Stimulated activated effector memory CD8-positive, alpha-beta T cell treated with anti-CD3 and anti-CD28 coated beads, Interleukin-12 subunit alpha, Interleukin-12 subunit beta, amount 100 ng/mL, for 72 hours (primary cell): ENCODE measurements around the gene SLC35G6.
"Not testable (repeated sequence)": the region's sequence is repeated elsewhere in the genome, so short reads cannot be mapped to it uniquely, and the experiment has no call there.

ENCODE experiments used
- ATAC-seq: fragments of 150-1000 bp; cut with Tn5 transposase; 2 replicates; pipeline ENCODE4 v1.10.0; 2021
- DNase-seq, 2 donors: peaks; one replicate each; pipeline ENCODE4 v3.0.0; 2021 to 2022; ENCODE audit warnings: low spot score in 2 of 2
- H3K27ac Mint-ChIP-seq: one replicate; pipeline ENCODE4 v1.8.0; 2022; ENCODE audit warnings: mild to moderate bottlenecking, mixed read lengths
- H3K36me3 Mint-ChIP-seq: one replicate; pipeline ENCODE4 v1.8.0; 2022; ENCODE audit warnings: mild to moderate bottlenecking, mixed read lengths
- H3K4me1 Mint-ChIP-seq: one replicate; pipeline ENCODE4 v1.8.0; 2022; ENCODE audit warnings: mixed read lengths
- H3K4me3 Mint-ChIP-seq: one replicate; pipeline ENCODE4 v1.8.0; 2022; ENCODE audit warnings: mild to moderate bottlenecking, mixed read lengths
- H3K9me3 Mint-ChIP-seq: one replicate; pipeline ENCODE4 v1.8.0; 2022; ENCODE audit warnings: mixed read lengths

Gene SLC35G6

GRCh38 chr17:7468290-7468689, 13.0 kb upstream of the SLC35G6 start:
- H3K9me3 Mint-ChIP-seq = no peaks in the 10 kb centered on the region
- DNase-seq = no peak
- ATAC-seq = no peak
- no peak overlapping the region for H3K4me3 Mint-ChIP-seq
- H3K36me3 Mint-ChIP-seq = peaks cover 52% of the 10 kb centered on the region
- no peak overlapping the region for H3K27ac Mint-ChIP-seq
- H3K4me1 Mint-ChIP-seq = peaks cover 22% of the 10 kb centered on the region

GRCh38 chr17:7468804-7469389, 12.3 kb upstream of the SLC35G6 start:
- Mint-ChIP-seq H3K4me3 (no peak overlapping the region), H3K9me3 (no peaks in the 10 kb centered on the region), H3K36me3 (peaks cover 48% of the 10 kb centered on the region), H3K27ac (no peak overlapping the region), H3K4me1 (peaks cover 22% of the 10 kb centered on the region)
- DNase-seq = no peak
- no peak for ATAC-seq

GRCh38 chr17:7469843-7470242, 11.4 kb upstream of the SLC35G6 start:
- not testable (repeated sequence) for H3K27ac Mint-ChIP-seq, DNase-seq, H3K9me3 Mint-ChIP-seq, ATAC-seq, H3K4me3 Mint-ChIP-seq
- Mint-ChIP-seq H3K36me3 (peaks cover 48% of the 10 kb centered on the region), H3K4me1 (peaks cover 22% of the 10 kb centered on the region)

DNA sequence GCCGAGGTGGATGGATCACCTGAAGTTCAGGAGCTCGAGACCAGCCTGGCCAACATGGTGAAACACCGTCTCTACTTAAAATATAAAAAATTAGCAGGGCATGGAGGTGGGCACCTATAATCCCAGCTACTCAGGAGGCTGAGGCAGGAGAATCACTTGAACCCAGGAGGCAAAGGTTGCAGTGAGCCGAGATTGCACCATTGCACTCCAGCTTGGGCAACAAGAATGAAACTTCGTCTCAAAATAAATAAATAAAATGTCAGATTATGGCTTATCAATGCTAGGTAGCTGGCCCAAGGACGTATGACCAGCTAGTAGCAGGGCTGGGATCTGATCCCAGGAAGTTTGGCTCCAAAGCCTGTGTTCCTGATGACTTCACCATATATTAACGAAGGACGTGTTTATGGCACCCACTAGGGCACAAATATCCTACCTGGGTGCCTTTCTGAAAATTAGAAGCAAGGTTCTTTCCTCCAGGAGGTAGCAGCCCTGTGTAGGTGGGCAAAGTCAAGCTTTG, 10.7 kb upstream of the SLC35G6 start:
- H3K4me3 Mint-ChIP-seq, ATAC-seq, H3K27ac Mint-ChIP-seq, DNase-seq, H3K9me3 Mint-ChIP-seq: not testable (repeated sequence)
- peaks cover 48% of the 10 kb centered on the region for H3K36me3 Mint-ChIP-seq
- peaks cover 22% of the 10 kb centered on the region for H3K4me1 Mint-ChIP-seq

- Mint-ChIP-seq H3K4me3 (no peak overlapping the region), H3K36me3 (peaks cover 46% of the 10 kb centered on the region), H3K27ac (peak overlapping the region; percentile 50), H3K9me3 (no peaks in the 10 kb centered on the region), H3K4me1 (peaks cover 28% of the 10 kb centered on the region)
- DNase-seq (no peak), ATAC-seq (no peak)
Measured at GRCh38 chr17:7471729-7472128, 9.5 kb upstream of the SLC35G6 start.

DNA sequence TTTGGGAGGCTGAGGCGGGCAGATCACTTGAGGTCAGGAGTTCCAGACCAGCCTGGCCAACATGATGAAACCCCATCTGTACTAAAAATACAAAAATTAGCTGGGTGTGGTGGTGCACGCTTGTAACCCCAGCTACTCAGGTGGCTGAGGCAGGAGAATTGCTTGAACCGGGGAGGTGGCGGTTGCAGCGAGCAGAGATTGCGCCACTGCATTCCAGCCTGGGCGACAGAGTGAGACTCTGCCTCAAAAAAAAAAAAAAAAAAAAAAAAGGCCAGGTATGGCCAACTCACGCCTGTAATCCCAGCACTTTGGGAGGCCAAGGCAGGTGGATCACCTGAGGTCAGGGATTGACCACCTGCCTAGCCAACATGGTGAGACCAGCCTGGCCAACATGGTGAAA, 6.5 kb upstream of the SLC35G6 start:
- not testable (repeated sequence) for ATAC-seq, H3K4me3 Mint-ChIP-seq, H3K27ac Mint-ChIP-seq, H3K9me3 Mint-ChIP-seq, DNase-seq
- peaks cover 41% of the 10 kb centered on the region for H3K36me3 Mint-ChIP-seq
- H3K4me1 Mint-ChIP-seq = peaks cover 41% of the 10 kb centered on the region

- Mint-ChIP-seq H3K4me1 (peaks cover 48% of the 10 kb centered on the region), H3K4me3 (peak overlapping the region; percentile 100), H3K9me3 (no peaks in the 10 kb centered on the region), H3K27ac (peak overlapping the region; percentile 90), H3K36me3 (peaks cover 44% of the 10 kb centered on the region)
- ATAC-seq = no peak
- no peak for DNase-seq
Measured at GRCh38 chr17:7475764-7476422, 5.4 kb upstream of the SLC35G6 start.

DNA sequence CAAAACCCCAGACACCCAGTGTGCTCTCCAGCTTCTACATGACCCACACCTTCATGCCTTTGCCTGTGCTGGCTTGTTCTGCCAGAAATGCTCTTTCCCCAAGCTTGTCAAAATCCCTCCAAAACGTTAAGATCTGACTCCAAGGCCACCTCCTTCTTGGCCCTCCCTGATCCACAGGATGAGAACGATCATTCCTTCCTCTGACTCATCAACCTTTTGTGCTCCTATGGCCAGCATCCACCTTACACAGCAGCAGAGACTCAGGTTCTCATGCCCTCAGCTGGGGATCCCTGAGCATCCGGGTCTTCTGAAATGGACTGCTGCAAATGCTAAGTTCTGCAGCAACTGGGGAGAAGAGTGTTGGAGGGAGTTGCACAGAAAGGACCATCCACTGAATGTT, 4.8 kb upstream of the SLC35G6 start:
- ATAC-seq = no peak
- no peaks in the 10 kb centered on the region for H3K9me3 Mint-ChIP-seq
- H3K36me3 Mint-ChIP-seq = peaks cover 45% of the 10 kb centered on the region
- H3K27ac Mint-ChIP-seq = peak overlapping the region; percentile 90
- no peak for DNase-seq
- H3K4me3 Mint-ChIP-seq = peak overlapping the region; percentile 100
- H3K4me1 Mint-ChIP-seq = peaks cover 51% of the 10 kb centered on the region

- H3K36me3 Mint-ChIP-seq = peaks cover 50% of the 10 kb centered on the region
- no peak for DNase-seq
- ATAC-seq = no peak
- H3K4me3 Mint-ChIP-seq = peak overlapping the region; percentile 100
- H3K27ac Mint-ChIP-seq = peak overlapping the region; percentile 90
- H3K4me1 Mint-ChIP-seq = peaks cover 51% of the 10 kb centered on the region
- no peaks in the 10 kb centered on the region for H3K9me3 Mint-ChIP-seq
Measured at GRCh38 chr17:7476951-7477350, 4.3 kb upstream of the SLC35G6 start.

DNA sequence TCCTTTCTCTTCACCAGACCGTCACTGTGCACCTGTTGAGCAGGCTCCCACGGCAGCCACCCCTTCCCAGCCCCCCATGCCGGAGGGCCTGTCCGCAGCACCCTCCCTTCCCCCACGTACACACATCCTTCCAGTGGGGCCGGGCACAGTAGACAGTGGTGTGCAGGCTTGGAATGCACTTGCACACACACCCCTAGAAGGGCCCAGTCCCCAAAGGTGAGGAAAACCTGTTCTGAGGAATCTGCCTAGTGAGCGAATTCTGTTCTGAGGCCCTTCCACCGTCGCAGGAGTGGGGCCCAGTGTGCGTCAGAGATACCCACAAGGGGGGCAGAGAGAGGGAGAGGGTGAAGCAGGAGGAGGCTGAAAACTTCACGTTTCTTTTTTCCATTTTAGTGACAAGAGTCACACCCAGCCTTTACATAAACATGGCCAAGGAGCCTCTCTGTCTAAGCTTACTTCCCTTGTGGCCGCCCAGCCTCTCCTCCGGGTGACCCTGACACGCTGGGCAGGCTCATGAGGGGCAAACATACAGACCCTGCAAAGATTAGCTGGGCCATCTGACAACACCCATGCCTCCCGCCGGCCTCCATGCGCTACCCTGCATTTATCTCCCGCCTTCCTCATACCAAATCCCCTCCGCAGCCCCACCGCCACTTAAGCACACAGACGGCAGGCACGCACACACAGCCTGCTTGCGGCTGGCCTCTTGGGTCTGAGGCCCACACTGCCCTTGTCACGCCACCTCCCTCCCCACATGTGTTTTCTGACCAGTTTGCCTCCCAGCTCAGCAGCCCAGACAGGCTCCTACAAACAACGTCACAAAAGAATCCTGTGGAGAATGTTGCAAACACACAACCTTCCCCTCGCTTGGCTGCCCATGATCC, 3.6 kb upstream of the SLC35G6 start:
- Mint-ChIP-seq H3K9me3 (no peaks in the 10 kb centered on the region), H3K4me1 (peaks cover 56% of the 10 kb centered on the region), H3K4me3 (peak overlapping the region; percentile 100), H3K27ac (peak overlapping the region; percentile 90), H3K36me3 (peaks cover 50% of the 10 kb centered on the region)
- no peak for DNase-seq
- no peak for ATAC-seq

- ATAC-seq = peak; percentile 65
- H3K4me1 Mint-ChIP-seq = peaks cover 65% of the 10 kb centered on the region
- H3K27ac Mint-ChIP-seq = peak overlapping the region; percentile 90
- peak in 1 of 2 donors; percentile 71 for DNase-seq
- H3K4me3 Mint-ChIP-seq = peak overlapping the region; percentile 100
- H3K36me3 Mint-ChIP-seq = peaks cover 58% of the 10 kb centered on the region
- H3K9me3 Mint-ChIP-seq = no peaks in the 10 kb centered on the region
Measured at GRCh38 chr17:7478276-7479212, 2.7 kb upstream of the SLC35G6 start.

DNA sequence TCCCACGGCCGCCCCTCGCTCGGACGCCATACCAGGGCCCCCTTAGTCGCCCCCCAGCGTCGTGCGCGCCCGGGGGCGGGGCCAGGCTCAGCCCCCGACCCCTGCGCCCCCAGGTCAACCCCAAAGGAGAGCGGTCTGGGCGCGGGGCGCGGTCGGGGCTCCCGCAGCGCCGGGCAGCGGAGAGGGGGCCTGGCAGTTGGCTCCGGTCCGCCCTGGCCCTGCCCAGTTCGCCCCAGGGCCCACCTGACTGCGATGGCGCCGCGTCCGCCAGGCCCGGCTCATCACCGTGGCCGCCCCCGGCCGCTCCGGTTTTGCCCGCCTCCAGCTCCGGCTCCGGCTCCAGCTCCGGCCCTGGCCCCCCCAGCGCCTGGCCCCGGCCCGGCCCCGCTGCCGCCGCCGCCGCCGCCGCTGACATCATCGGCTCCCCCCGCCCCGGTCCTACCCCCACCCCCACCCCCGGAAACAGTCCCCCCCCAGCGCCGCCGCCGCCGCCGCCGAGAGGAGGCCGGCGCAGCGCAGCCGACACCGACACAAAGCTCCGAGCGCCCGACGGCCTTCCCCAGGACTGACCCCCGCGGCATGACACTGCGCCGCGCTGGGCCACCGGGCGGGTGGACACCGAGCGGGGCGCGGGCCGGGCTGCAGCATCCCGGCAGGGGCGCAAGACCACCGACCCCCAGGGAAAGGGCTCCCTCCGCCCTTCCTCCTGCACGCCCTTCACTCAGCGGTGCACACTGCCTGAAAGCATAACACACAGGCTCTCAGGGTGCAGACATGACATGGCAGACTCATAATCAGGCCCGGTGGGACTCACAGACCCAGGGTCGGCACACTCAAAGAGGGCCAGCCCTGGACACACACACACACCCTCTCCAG, 1.8 kb upstream of the SLC35G6 start, which contains the start of gene ZBTB4:
ZBTB4 (minus strand) TSS at position 419 of the 876 bp plus-strand sequence. CDS start 12,830 bp downstream, outside the sequence.
- H3K4me1 Mint-ChIP-seq = peaks cover 69% of the 10 kb centered on the region
- peak within 1 kb of the TSS; percentile 100 for H3K4me3 Mint-ChIP-seq
- DNase-seq (peak; percentile 41 to 75), ATAC-seq (peak; percentile 19)
- H3K27ac Mint-ChIP-seq = peak within 1 kb of the TSS; percentile 100
- no peaks in the 10 kb centered on the region for H3K9me3 Mint-ChIP-seq
- H3K36me3 Mint-ChIP-seq = peaks cover 59% of the 10 kb centered on the region

DNA sequence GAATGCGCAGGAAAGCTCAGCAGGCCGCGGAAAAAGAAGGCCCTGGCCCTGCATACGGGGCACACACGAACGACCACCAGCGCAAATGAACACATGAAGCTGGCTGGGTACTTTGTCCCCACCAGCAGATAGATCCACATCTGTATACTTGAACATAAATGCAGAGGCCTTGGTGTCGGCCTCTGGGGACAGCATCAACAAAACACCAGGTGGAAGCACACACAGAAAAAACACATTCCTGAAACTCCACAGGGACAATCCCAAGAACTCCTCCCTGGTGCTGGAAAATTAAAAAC, 1.2 kb upstream of the SLC35G6 start:
- H3K4me3 Mint-ChIP-seq = peak overlapping the region; percentile 100
- H3K36me3 Mint-ChIP-seq = peaks cover 59% of the 10 kb centered on the region
- DNase-seq = no peak
- peak overlapping the region; percentile 100 for H3K27ac Mint-ChIP-seq
- ATAC-seq = no peak
- H3K4me1 Mint-ChIP-seq = peaks cover 75% of the 10 kb centered on the region
- H3K9me3 Mint-ChIP-seq = no peaks in the 10 kb centered on the region
